Neural cell (in vitro differentiated cells): Measurements from ENCODE around the gene ARHGEF10L. TPM values are rescaled to one million over a fixed set of nuclear protein-coding genes. Genes with fewer than 3 reads are reported as not detected.

ENCODE experiments used
- H2AFZ ChIP-seq: fragments of 200-600, 300-800 bp; sonication (generic), shearing (Covaris generic); 2 replicates; pipeline ENCODE4 v1.6.0; 2014; ENCODE audit warnings: low read depth, mild to moderate bottlenecking, antibody characterized with exemption, low read length, moderate library complexity
- H3F3A ChIP-seq: fragments of 200-600 bp; shearing (Covaris generic); 2 replicates; pipeline ENCODE4 v1.6.1; 2016; ENCODE audit warnings: mild to moderate bottlenecking, moderate library complexity, mixed read lengths, antibody characterized with exemption, low read length; ENCODE audit not compliant: insufficient read depth, poor library complexity, severe bottlenecking
- H3K27ac ChIP-seq: fragments of 200-600, 300-800 bp; sonication (generic), shearing (Covaris generic); 2 replicates; pipeline ENCODE4 v1.5.1; 2014; ENCODE audit warnings: mild to moderate bottlenecking, low read length, moderate library complexity
- H3K27me3 ChIP-seq: fragments of 300-800, 200-600 bp; sonication (generic), shearing (Covaris generic); 2 replicates; pipeline ENCODE4 v1.6.0; 2014; ENCODE audit warnings: mild to moderate bottlenecking, low read depth, low read length, moderate library complexity; ENCODE audit not compliant: insufficient read depth
- H3K36me3 ChIP-seq: fragments of 300-800, 200-600 bp; sonication (generic), shearing (Covaris generic); 2 replicates; pipeline ENCODE4 v1.5.1; 2014; ENCODE audit warnings: mild to moderate bottlenecking, antibody characterized with exemption, low read length, moderate library complexity; ENCODE audit not compliant: insufficient read depth
- H3K4me2 ChIP-seq: fragments of 300-800, 200-600 bp; sonication (generic), shearing (Covaris generic); 2 replicates; pipeline ENCODE4 v1.6.0; 2014; ENCODE audit warnings: mild to moderate bottlenecking, low read length
- H3K4me3 ChIP-seq: fragments of 300-800, 200-600 bp; sonication (generic), shearing (Covaris generic); 2 replicates; pipeline ENCODE4 v1.5.1; 2014; ENCODE audit warnings: mild to moderate bottlenecking, low read length, moderate library complexity
- H3K79me2 ChIP-seq: fragments of 200-600 bp; shearing (Covaris generic); replicated peaks from 2 replicates; pipeline ENCODE4 v1.6.0; 2014; ENCODE audit warnings: mild to moderate bottlenecking, low read length, moderate library complexity; ENCODE audit not compliant: insufficient read depth
- H3K9ac ChIP-seq: fragments of 300-800, 200-600 bp; sonication (generic), shearing (Covaris generic); 2 replicates; pipeline ENCODE4 v1.6.1; 2016; ENCODE audit warnings: mild to moderate bottlenecking, low read length, mixed read lengths
- H3K9me2 ChIP-seq: fragments of 200-600 bp; shearing (Covaris generic); 2 replicates; pipeline ENCODE4 v1.6.1; 2016; ENCODE audit warnings: mild to moderate bottlenecking, low read length, mixed read lengths; ENCODE audit not compliant: insufficient read depth
- H3K9me3 ChIP-seq: fragments of 200-600, 300-800 bp; sonication (generic), shearing (Covaris generic); 2 replicates; pipeline ENCODE4 v1.6.1; 2016; ENCODE audit warnings: mild to moderate bottlenecking, mixed run types, low read length, moderate library complexity, mixed read lengths
- H4K20me1 ChIP-seq: fragments of 200-600 bp; shearing (Covaris generic); 2 replicates; pipeline ENCODE4 v1.6.1; 2016; ENCODE audit warnings: mild to moderate bottlenecking, mixed run types; ENCODE audit not compliant: insufficient read depth
- EP300 ChIP-seq: fragments of 450-650 bp; conservative IDR thresholded peaks from 2 replicates; pipeline ENCODE4 v1.6.1; 2014; ENCODE audit warnings: antibody characterized with exemption, mild to moderate bottlenecking, moderate library complexity; ENCODE audit not compliant: poor library complexity, severe bottlenecking
- EZH2 ChIP-seq: fragments of 200-600, 300-800 bp; shearing (Covaris generic), sonication (generic); IDR thresholded peaks from 2 replicates; pipeline ENCODE4 v1.6.1; 2014; ENCODE audit warnings: antibody characterized with exemption, low read length, borderline replicate concordance, mild to moderate bottlenecking; ENCODE audit not compliant: insufficient read depth, poor library complexity, severe bottlenecking
- MXI1 ChIP-seq: fragments of 450-650 bp; conservative IDR thresholded peaks from 2 replicates; pipeline ENCODE4 v1.6.1; 2014; ENCODE audit warnings: antibody characterized with exemption, mild to moderate bottlenecking; ENCODE audit not compliant: poor library complexity, severe bottlenecking
- POLR2AphosphoS5 ChIP-seq: IDR thresholded peaks from 2 replicates; pipeline ENCODE4 v1.6.1; 2012
- RAD21 ChIP-seq: fragments of 450-650 bp; conservative IDR thresholded peaks from 2 replicates; pipeline ENCODE4 v1.6.1; 2014; ENCODE audit warnings: antibody characterized with exemption, mild to moderate bottlenecking, moderate library complexity
- SMC3 ChIP-seq: fragments of 450-650 bp; conservative IDR thresholded peaks from 2 replicates; pipeline ENCODE4 v1.6.1; 2014; ENCODE audit warnings: antibody characterized with exemption, mild to moderate bottlenecking, moderate library complexity; ENCODE audit not compliant: poor library complexity
- TAF1 ChIP-seq: IDR thresholded peaks from 2 replicates; pipeline ENCODE4 v1.6.1; 2012; ENCODE audit warnings: low read depth
- polyA plus RNA-seq: library from polyadenylated mRNA; depleted of rRNA; stranded (reverse); fragments of >200 nt; gene quantifications from 2 replicates; pipeline ENCODE4 v1.2.3, GENCODE V29; 2014
- TF ChIP-seq, protein P1 (sequence below): fragments of 450-650 bp; IDR thresholded peaks from 2 replicates; pipeline ENCODE4 v1.5.1; 2014; ENCODE audit warnings: antibody characterized with exemption, mild to moderate bottlenecking, moderate library complexity; ENCODE audit not compliant: poor library complexity, severe bottlenecking
- TF ChIP-seq, protein P2 (sequence below): IDR thresholded peaks from 2 replicates; pipeline ENCODE4 v1.6.1; 2012; ENCODE audit warnings: borderline replicate concordance

ARHGEF10L gene
- polyA plus RNA-seq, 1 donor from 2014 or later, result 123 TPM

DNA sequence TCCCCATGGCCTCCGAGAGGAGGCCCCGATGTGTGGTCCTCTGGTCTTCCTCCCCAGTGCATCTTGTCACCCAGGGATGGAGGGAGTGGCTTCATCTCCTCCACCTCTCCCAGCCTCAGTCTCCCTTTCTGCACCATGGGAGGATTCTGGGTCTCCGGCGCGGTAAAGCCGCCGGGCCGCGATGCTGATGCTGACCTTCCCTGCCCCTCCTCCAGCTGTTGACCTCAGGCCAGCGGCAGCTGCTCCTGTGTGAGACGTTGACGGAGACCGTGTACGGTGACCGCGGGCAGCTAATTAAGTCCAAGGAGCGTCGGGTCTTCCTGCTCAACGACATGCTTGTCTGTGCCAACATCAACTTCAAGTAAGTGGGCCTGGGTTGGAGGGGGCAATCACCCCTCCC, 92.6 kb downstream of the ARHGEF10L start:
- no peaks in the 10 kb centered on the region for H3K27me3 ChIP-seq
- no peaks in the 10 kb centered on the region for H3F3A ChIP-seq
- H3K9me2 ChIP-seq, result no peaks in the 10 kb centered on the region
- no peaks in the 10 kb centered on the region for H4K20me1 ChIP-seq
- no peak overlapping the region for H3K4me3 ChIP-seq
- H3K9me3 ChIP-seq, result no peaks in the 10 kb centered on the region
- H3K36me3 ChIP-seq, result no peaks in the 10 kb centered on the region
- TF ChIP-seq SMC3 (no peak), TAF1 (no peak), MXI1 (no peak), POLR2AphosphoS5 (no peak), RAD21 (no peak), EP300 (no peak), EZH2 (no peak)
- TF ChIP-seq, protein P1, sequence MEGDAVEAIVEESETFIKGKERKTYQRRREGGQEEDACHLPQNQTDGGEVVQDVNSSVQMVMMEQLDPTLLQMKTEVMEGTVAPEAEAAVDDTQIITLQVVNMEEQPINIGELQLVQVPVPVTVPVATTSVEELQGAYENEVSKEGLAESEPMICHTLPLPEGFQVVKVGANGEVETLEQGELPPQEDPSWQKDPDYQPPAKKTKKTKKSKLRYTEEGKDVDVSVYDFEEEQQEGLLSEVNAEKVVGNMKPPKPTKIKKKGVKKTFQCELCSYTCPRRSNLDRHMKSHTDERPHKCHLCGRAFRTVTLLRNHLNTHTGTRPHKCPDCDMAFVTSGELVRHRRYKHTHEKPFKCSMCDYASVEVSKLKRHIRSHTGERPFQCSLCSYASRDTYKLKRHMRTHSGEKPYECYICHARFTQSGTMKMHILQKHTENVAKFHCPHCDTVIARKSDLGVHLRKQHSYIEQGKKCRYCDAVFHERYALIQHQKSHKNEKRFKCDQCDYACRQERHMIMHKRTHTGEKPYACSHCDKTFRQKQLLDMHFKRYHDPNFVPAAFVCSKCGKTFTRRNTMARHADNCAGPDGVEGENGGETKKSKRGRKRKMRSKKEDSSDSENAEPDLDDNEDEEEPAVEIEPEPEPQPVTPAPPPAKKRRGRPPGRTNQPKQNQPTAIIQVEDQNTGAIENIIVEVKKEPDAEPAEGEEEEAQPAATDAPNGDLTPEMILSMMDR, result no peak
- TF ChIP-seq, protein P2, sequence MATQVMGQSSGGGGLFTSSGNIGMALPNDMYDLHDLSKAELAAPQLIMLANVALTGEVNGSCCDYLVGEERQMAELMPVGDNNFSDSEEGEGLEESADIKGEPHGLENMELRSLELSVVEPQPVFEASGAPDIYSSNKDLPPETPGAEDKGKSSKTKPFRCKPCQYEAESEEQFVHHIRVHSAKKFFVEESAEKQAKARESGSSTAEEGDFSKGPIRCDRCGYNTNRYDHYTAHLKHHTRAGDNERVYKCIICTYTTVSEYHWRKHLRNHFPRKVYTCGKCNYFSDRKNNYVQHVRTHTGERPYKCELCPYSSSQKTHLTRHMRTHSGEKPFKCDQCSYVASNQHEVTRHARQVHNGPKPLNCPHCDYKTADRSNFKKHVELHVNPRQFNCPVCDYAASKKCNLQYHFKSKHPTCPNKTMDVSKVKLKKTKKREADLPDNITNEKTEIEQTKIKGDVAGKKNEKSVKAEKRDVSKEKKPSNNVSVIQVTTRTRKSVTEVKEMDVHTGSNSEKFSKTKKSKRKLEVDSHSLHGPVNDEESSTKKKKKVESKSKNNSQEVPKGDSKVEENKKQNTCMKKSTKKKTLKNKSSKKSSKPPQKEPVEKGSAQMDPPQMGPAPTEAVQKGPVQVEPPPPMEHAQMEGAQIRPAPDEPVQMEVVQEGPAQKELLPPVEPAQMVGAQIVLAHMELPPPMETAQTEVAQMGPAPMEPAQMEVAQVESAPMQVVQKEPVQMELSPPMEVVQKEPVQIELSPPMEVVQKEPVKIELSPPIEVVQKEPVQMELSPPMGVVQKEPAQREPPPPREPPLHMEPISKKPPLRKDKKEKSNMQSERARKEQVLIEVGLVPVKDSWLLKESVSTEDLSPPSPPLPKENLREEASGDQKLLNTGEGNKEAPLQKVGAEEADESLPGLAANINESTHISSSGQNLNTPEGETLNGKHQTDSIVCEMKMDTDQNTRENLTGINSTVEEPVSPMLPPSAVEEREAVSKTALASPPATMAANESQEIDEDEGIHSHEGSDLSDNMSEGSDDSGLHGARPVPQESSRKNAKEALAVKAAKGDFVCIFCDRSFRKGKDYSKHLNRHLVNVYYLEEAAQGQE, result no peak
- H3K9ac ChIP-seq, result no peak overlapping the region
- H2AFZ ChIP-seq, result no peak overlapping the region
- H3K4me2 ChIP-seq, result no peak overlapping the region
- H3K27ac ChIP-seq, result no peak overlapping the region
- no peaks in the 10 kb centered on the region for H3K79me2 ChIP-seq

DNA sequence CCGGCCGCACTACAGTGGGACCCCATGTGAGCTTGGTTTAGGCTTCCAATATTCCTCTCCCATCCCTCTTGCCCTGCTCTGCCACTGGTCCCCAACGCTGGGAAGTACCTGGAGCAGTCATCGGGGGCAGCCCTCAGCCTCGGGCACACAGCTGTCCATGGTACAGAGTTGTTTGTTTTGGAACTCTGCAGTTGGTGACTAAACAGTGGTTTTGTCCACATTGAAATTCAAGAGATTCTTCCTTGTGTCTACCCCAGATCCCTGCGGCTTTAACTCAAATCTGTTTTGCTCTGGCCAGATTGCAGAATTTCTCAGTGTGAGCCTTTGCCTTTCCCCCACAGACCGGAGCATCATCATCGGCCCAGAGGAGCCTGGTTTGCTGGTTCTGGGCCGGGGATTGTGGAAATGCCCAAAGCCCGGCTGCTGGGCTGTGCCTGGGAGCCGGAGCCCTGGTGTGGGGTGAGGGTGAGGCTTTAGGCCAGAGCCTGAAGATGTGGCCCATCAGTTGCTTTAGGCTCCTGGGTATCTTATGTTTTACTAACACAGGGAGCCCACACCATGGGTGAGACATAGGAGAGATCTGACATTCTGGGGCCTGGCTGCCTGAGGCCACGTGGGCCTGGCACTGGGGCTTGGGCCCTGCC, 93.2 kb downstream of the ARHGEF10L start:
- no peak overlapping the region for H3K4me3 ChIP-seq
- no peak overlapping the region for H3K9ac ChIP-seq
- H2AFZ ChIP-seq, result no peak overlapping the region
- H3K9me3 ChIP-seq, result no peaks in the 10 kb centered on the region
- H3F3A ChIP-seq, result no peaks in the 10 kb centered on the region
- H3K27me3 ChIP-seq, result no peaks in the 10 kb centered on the region
- no peaks in the 10 kb centered on the region for H3K36me3 ChIP-seq
- H3K4me2 ChIP-seq, result no peak overlapping the region
- H3K9me2 ChIP-seq, result no peaks in the 10 kb centered on the region
- TF ChIP-seq, protein P1, result no peak
- TF ChIP-seq, protein P2, result no peak
- TF ChIP-seq EZH2 (no peak), SMC3 (no peak), TAF1 (no peak), EP300 (no peak), MXI1 (no peak)
- H3K79me2 ChIP-seq, result no peaks in the 10 kb centered on the region
- no peaks in the 10 kb centered on the region for H4K20me1 ChIP-seq
- H3K27ac ChIP-seq, result no peak overlapping the region
